ENCODE data around the gene TCFL5. TPM values are rescaled to one million over a fixed set of nuclear protein-coding genes. Genes with fewer than 3 reads are reported as not detected.

TCFL5 gene
- total and polyA plus RNA-seq, 2 donors (not counting 3 experiments of a cell fraction or from before 2014, with no cell fraction given) = 4.4 to 11.1 TPM

GRCh38 chr20:62805155-62805710 lies 56.4 kb downstream of the TCFL5 start:
- H3K4me3 ChIP-seq (replicated peaks in 1 of 3; ENCODE audit: insufficient read depth in 1 of 3, low read depth in 1 of 3, low read length in 3 of 3) = peak overlapping the region; percentile 52 to 96 (median 57)
- H3K9me1 ChIP-seq (replicated peaks; ENCODE audit: control insufficient read depth, extremely low read depth, insufficient read depth, low read length) = no peaks in the 10 kb centered on the region
- H3K4me2 ChIP-seq (ENCODE audit: insufficient read depth, low read length) = peak overlapping the region; percentile 16
- BruUV-seq (replicated peaks) = no TSS peak
- H4K20me1 ChIP-seq (replicated peaks; ENCODE audit: control insufficient read depth, extremely low read depth, insufficient read depth, low read length) = no peaks in the 10 kb centered on the region
- DNase-seq (ENCODE audit: low read depth, low spot score) (no peak), FAIRE-seq (no peak)
- peak overlapping the region; percentile 21 for H3K9ac ChIP-seq (replicated peaks; ENCODE audit: extremely low read depth, insufficient read depth, low read length)
- no peak overlapping the region for H2AFZ ChIP-seq (ENCODE audit: low read depth, low read length)
- peaks cover 12 to 20% of the 10 kb centered on the region in 2 experiments for H3K36me3 ChIP-seq (ENCODE audit: control insufficient read depth in 2 of 2, extremely low read depth in 1 of 2, insufficient read depth in 2 of 2, low read length in 2 of 2)
- H3K27me3 ChIP-seq (ENCODE audit: control insufficient read depth in 2 of 2, insufficient read depth in 2 of 2, low read length in 2 of 2) = no peaks in the 10 kb centered on the region
- intact Hi-C loops (cut with micrococcal nuclease) (loop anchor here (5.0 to 10.0 kb wide), 2 partner anchors 303 to 420 kb away; partner anchors contain the start of gene RPS21), dilution Hi-C loops (cut with MboI; ENCODE audit: extremely low pct_ligation_motif_present, low sequenced_read_pairs) (no loop called here)
- TF ChIP-seq GATA2 (IDR thresholded peaks at IDR 0.05; ENCODE audit: insufficient read depth, insufficient read length, low read depth, low read length) = no peak
- TF ChIP-seq FOS (IDR thresholded peaks at IDR 0.05; ENCODE audit: borderline replicate concordance, insufficient read depth, low read length) = no peak
- TF ChIP-seq POLR2A (IDR thresholded peaks at IDR 0.05; ENCODE audit: low read depth, low read length) = no peak
- TF ChIP-seq POLR2AphosphoS5 (IDR thresholded peaks at IDR 0.05; ENCODE audit: insufficient read depth, low read depth, low read length) = no peak
- TF ChIP-seq MYC (IDR thresholded peaks at IDR 0.05; ENCODE audit: low read depth, low read length) = no peak
- TF ChIP-seq JUN (IDR thresholded peaks at IDR 0.05; ENCODE audit: borderline replicate concordance, insufficient read depth, insufficient read length, low read depth) = no peak
- no peak for TF ChIP-seq CTCF (IDR thresholded peaks at IDR 0.05; ENCODE audit: extremely low read depth in 1 of 2, insufficient read depth in 1 of 2, low read depth in 1 of 2, low read length in 2 of 2)
- TF ChIP-seq EZH2 (IDR thresholded peaks at IDR 0.05; ENCODE audit: borderline replicate concordance, low read depth, low read length, severe bottlenecking) = no peak
- TF ChIP-seq MAX (IDR thresholded peaks at IDR 0.05; ENCODE audit: insufficient read depth, insufficient read length) = no peak
- peaks cover 11% of the 10 kb centered on the region for H3K4me1 ChIP-seq (ENCODE audit: control insufficient read depth, extremely low read depth, insufficient read depth, low read length)
- ChIA-PET CTCF (interaction anchor here (0.6 to 2.2 kb wide), 5 partner anchors 9 to 659 kb away, joined by 3 to 7 read pairs (median 3); partner anchors contain the start of gene MRGBP), POLR2A (interaction anchor here (0.6 kb wide), 1 partner anchor 54 kb away, joined by 3 read pairs; no protein-coding TSS in a partner anchor)
- H3K79me2 ChIP-seq (ENCODE audit: control insufficient read depth, insufficient read depth, low read length) = peaks cover 23% of the 10 kb centered on the region
- H3K9me3 ChIP-seq (replicated peaks; ENCODE audit: control insufficient read depth, insufficient read depth, low read length) = no peaks in the 10 kb centered on the region
- H3K27ac ChIP-seq (ENCODE audit: insufficient read depth, low read depth, low read length) = no peak overlapping the region

Measured in endothelial cell of umbilical vein (primary cell).